ENCODE measurements around the gene ERBB4.

Gene ERBB4

GRCh38 chr2:211423018-211423417 is 1115.6 kb downstream of the ERBB4 start:
- DNase-seq (ENCODE audit: low read depth in 2 of 2): no peak

GRCh38 chr2:211417544-211417943 is 1121.1 kb downstream of the ERBB4 start:
- no peak for DNase-seq (ENCODE audit: low read depth in 2 of 2)

- no peak for DNase-seq (ENCODE audit: low read depth in 2 of 2)
Observed at GRCh38 chr2:211416373-211416772, 1122.2 kb downstream of the ERBB4 start.

- no peak for DNase-seq (ENCODE audit: low read depth in 2 of 2)
Observed at GRCh38 chr2:211413746-211414145, 1124.9 kb downstream of the ERBB4 start.

DNA sequence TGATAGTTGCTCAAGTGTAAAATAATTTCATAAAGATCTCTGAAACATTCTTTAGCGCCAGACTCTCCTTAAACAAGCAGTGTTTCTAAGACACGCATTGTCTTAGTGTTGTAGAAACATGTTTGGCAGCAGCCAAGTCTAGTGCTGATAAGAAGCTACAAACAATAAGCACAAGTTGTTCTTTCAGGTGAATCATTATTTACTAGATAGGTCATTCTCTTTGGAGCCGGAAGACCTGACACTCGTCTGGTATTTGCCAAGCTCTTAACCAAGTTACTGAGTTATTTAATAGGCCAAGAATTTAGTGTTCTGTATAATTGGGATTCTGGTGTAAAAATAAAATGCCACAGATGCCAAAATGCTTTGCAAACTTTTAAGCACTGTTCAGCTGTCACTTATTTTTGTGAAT is 1130.1 kb downstream of the ERBB4 start:
- no peak for DNase-seq (ENCODE audit: low read depth in 2 of 2)

GRCh38 chr2:211407076-211407475 is 1131.5 kb downstream of the ERBB4 start:
- DNase-seq (ENCODE audit: low read depth in 2 of 2): no peak

GRCh38 chr2:211405036-211405435 is 1133.6 kb downstream of the ERBB4 start:
- no peak for DNase-seq (ENCODE audit: low read depth in 2 of 2)

- DNase-seq (ENCODE audit: low read depth in 2 of 2): no peak
Observed at GRCh38 chr2:211404098-211404497, 1134.5 kb downstream of the ERBB4 start.

GRCh38 chr2:211401328-211401727 is 1137.3 kb downstream of the ERBB4 start:
- no peak for DNase-seq (ENCODE audit: low read depth in 2 of 2)

GRCh38 chr2:211397764-211398163 is 1140.8 kb downstream of the ERBB4 start:
- DNase-seq (ENCODE audit: low read depth in 2 of 2): no peak

DNA sequence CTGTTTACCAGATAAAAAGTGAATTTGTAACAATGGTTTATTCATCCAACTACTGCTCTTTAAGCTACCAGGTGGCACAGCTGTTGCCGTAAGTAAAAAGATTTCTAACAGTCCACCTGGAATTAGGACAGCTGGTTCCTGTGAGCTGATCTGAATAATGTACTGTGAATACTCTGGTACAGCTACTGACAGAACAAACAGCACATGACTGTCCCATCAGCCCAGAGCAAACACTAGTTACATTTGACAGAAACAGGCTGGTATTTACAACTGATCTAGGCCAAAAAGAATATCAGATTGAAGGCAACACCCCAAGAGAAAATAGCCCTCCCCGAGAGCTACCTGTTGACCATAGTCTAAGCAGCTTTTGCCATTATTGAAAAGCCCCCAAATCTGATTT is 1141.8 kb downstream of the ERBB4 start:
- no peak for DNase-seq (ENCODE audit: low read depth in 2 of 2)

GRCh38 chr2:211391189-211391567 is 1147.4 kb downstream of the ERBB4 start:
- DNase-seq (ENCODE audit: low read depth in 2 of 2): no peak

GRCh38 chr2:211390536-211391188 is 1147.9 kb downstream of the ERBB4 start:
- no peak for DNase-seq (ENCODE audit: low read depth in 2 of 2)

DNA sequence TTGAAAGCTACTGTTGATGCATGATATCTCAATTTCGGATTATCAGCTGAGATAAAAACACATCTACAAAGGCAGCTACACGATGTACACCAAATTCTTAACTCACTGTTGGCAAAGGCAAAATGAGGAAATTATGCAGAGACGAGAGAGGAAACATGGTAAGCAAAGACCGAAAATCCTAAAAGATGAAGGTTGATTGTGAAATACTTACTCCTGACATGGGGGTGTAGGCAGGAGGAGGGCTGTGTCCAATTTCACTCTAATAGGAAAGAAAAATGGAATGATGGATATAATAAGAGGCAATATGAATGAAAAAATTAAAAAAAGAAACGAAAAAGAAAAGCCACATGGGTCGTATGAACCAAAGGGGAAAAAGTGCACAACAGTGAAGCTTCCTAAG is 1150.9 kb downstream of the ERBB4 start:
- DNase-seq (ENCODE audit: low read depth in 2 of 2): no peak

GRCh38 chr2:211380041-211380440 is 1158.6 kb downstream of the ERBB4 start:
- DNase-seq (ENCODE audit: low read depth in 2 of 2): no peak

- no peak for DNase-seq (ENCODE audit: low read depth in 2 of 2)
Observed at GRCh38 chr2:211376410-211376809, 1162.2 kb downstream of the ERBB4 start.

GRCh38 chr2:211373203-211373602 is 1165.4 kb downstream of the ERBB4 start:
- no peak for DNase-seq (ENCODE audit: low read depth in 2 of 2)

DNA sequence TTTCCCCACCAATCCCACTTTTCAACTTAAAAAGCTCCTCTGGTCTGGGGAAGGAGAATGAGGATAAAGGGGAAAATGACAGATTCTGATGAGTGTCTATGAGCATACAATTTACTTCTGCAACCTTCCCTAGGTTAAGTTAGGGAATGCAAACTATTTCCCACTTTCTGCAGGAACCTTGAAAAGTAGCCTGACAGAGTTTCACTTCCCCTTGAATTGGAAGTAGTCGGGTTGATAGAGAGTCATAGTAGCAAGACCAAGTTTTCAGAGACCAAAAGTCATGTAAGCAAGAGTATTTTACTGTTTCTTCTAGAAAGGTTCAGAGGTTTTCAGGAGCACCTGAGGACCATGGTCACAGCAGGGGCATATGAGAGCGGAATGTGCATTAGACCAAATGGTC is 1167.1 kb downstream of the ERBB4 start:
- DNase-seq (ENCODE audit: low read depth in 2 of 2): no peak

GRCh38 chr2:211368467-211368866 is 1170.1 kb downstream of the ERBB4 start:
- DNase-seq (ENCODE audit: low read depth in 2 of 2): no peak

GRCh38 chr2:211367711-211368110 is 1170.9 kb downstream of the ERBB4 start:
- DNase-seq (ENCODE audit: low read depth in 2 of 2): no peak

DNA sequence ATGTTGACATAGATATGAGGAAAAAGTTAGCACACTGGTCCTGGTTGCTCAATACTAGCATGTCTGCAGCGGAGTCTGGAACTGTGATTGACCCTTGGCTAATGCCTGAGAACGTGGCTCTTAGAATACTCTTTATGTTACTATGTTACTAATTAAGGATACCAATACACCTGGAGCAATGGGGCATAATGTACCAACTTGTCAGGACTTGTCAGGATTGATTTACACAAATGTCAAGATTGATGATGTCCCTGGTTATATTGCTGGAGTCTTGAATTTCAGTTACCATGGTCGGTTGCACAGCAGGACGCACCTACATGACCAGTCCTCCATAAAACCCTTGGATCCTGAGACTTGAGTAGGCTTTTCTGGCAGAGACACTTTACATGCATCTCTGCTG is 1171.3 kb downstream of the ERBB4 start:
- no peak for DNase-seq (ENCODE audit: low read depth in 2 of 2)

DNA sequence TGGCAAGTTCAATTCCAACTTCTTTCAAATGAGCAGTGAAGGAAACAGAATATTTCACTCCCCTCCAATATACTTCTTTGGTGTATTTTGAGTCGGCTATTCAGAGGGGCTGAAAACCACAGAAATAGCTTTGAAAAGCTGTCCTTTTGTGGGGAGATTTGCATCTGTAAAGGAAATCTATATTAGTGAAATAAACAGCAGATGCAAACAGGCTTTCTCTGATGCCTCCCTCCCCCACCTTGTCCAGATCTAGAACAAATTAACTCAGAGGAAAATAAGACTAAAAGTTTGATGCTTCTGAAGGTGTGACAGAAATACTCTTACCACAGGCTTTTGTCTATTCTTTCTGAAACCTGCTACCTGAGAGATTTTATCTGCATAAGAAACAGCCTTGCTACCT is 1173.7 kb downstream of the ERBB4 start:
- no peak for DNase-seq (ENCODE audit: low read depth in 2 of 2)

GRCh38 chr2:211361383-211361782 is 1177.2 kb downstream of the ERBB4 start:
- DNase-seq (ENCODE audit: low read depth in 2 of 2): no peak

GRCh38 chr2:211359347-211359746 is 1179.3 kb downstream of the ERBB4 start:
- DNase-seq (ENCODE audit: low read depth in 2 of 2): no peak
